Hepatocyte (in vitro differentiated cells): ENCODE results near the gene CRIP3.

ENCODE experiments used
- EZH2phosphoT487 ChIP-seq: fragments of 200-600 bp; sonication (generic); IDR thresholded peaks from one replicate; pipeline ENCODE4 v1.6.1; 2018; ENCODE audit warnings: antibody characterized with exemption, mild to moderate bottlenecking, low read depth, moderate library complexity; ENCODE audit not compliant: unreplicated experiment, severe bottlenecking
- TF ChIP-seq, protein P1 (sequence below): fragments of 200-600 bp; sonication (generic); IDR thresholded peaks from 2 replicates; pipeline ENCODE4 v1.5.1; 2016; ENCODE audit warnings: antibody characterized with exemption, mild to moderate bottlenecking; ENCODE audit not compliant: poor library complexity

DNA sequence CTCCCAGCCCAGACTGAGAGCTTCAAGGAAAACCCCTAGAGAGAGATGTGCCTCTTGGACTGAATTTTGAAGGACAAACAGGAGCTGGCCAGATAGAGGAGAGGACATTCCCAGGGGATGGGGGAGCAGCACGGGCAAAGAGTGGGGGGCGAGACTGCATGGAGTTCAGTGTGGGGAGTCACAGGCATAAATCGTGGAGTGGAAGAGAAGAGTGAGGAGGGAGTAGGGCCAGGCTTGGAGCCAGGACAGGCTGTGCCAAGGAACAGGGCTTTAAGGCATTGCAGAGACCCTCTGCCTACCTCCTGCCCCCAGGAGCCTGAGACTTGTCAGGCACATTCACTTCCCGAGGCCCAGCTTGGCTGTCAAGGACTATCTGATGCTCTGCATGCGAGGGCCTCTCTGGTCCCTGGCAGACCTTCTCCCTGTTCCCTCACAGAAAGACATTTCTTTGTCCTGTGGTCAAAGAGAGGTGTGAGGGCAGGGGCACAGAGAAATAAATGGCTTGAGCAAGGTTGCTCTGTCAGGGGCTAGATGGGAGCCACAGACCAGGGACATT lies 15.8 kb downstream of the CRIP3 start:
- TF ChIP-seq EZH2phosphoT487: no peak
- TF ChIP-seq, protein P1, sequence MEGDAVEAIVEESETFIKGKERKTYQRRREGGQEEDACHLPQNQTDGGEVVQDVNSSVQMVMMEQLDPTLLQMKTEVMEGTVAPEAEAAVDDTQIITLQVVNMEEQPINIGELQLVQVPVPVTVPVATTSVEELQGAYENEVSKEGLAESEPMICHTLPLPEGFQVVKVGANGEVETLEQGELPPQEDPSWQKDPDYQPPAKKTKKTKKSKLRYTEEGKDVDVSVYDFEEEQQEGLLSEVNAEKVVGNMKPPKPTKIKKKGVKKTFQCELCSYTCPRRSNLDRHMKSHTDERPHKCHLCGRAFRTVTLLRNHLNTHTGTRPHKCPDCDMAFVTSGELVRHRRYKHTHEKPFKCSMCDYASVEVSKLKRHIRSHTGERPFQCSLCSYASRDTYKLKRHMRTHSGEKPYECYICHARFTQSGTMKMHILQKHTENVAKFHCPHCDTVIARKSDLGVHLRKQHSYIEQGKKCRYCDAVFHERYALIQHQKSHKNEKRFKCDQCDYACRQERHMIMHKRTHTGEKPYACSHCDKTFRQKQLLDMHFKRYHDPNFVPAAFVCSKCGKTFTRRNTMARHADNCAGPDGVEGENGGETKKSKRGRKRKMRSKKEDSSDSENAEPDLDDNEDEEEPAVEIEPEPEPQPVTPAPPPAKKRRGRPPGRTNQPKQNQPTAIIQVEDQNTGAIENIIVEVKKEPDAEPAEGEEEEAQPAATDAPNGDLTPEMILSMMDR: no peak
